ENCODE measurements around the gene MUC3A.

- TF ChIP-seq CTCF (IDR thresholded peaks at IDR 0.05; ENCODE audit: low read depth, low read length), result no peak
- TF ChIP-seq MAX (IDR thresholded peaks at IDR 0.05; ENCODE audit: low read depth, low read length), result no peak
- TF ChIP-seq POLR2A (IDR thresholded peaks at IDR 0.05; ENCODE audit: extremely low read depth, insufficient read length), result no peak
- TF ChIP-seq MYC (IDR thresholded peaks at IDR 0.05; ENCODE audit: low read depth, low read length), result no peak
Measured at GRCh38 chr7:101009629-101010028, 60.3 kb downstream of the MUC3A start.

Data from NB4 (cell line).